HCT116 (cell line): ENCODE results near the gene OR6N2. TPM values are rescaled to one million over a fixed set of nuclear protein-coding genes. Genes with fewer than 3 reads are reported as not detected.

Source experiments
- ATAC-seq: fragments of 200-7000 bp; cut with Tn5 transposase; 2 replicates; pipeline ENCODE4 v1.9.1; 2020; ENCODE audit warnings: mild to moderate bottlenecking, moderate library complexity
- BruUV-seq: library from RNA; stranded (reverse); fragments of 400-500 nt; replicated peaks from 2 replicates; lab custom pipeline; 2021; lab: Mats Ljungman, UMichigan
- CTCF ChIA-PET: fragments of 300-600 bp; sonication (Branson Sonifier 250); formaldehyde crosslinking; loops from one replicate; lab custom pipeline; 2021; ENCODE audit warnings: antibody characterized with exemption; lab: Charles Lee
- POLR2A ChIA-PET: fragments of 300-600, 350-600 bp; sonication (Branson Sonifier 250); formaldehyde crosslinking; loops from one replicate; lab custom pipeline; 2021; ENCODE audit warnings: antibody characterized with exemption; lab: Charles Lee
- RAD21 ChIA-PET, 2 experiments: fragments of 300-600 bp; sonication (Branson Sonifier 250); formaldehyde crosslinking; loops; one replicate each; lab custom pipeline; 2023; ENCODE audit warnings: low total read pairs in 2 of 2; ENCODE audit not compliant: uncharacterized antibody in 2 of 2, unreplicated experiment in 2 of 2, low non-redundant PET in 1 of 2; lab: Charles Lee
- DNase-seq: peaks from one replicate; pipeline ENCODE4 v3.0.0-alpha.2; 2010; ENCODE audit warnings: low read depth, low spot score
- H2AFZ ChIP-seq: fragments of 200-600 bp; shearing (Covaris generic), sonication (generic); 2 replicates; pipeline ENCODE4 v1.6.1; 2017; ENCODE audit warnings: low read depth, mixed run types, mixed read lengths, antibody characterized with exemption, low read length; ENCODE audit not compliant: poor library complexity, severe bottlenecking
- H3K27ac ChIP-seq: 2 replicates; pipeline ENCODE4 v1.5.1; 2012; ENCODE audit warnings: low read depth, low read length
- H3K27me3 ChIP-seq: fragments of 200-600 bp; sonication (generic); 2 replicates; pipeline ENCODE4 v1.6.1; 2016; ENCODE audit warnings: mixed run types, low read length, mixed read lengths; ENCODE audit not compliant: insufficient read depth
- H3K36me3 ChIP-seq, 2 experiments: fragments of 200-500 bp in 1 of 2; fragments of 200-600 bp in 1 of 2; sonication (Bioruptor generic) in 1 of 2; sonication (generic) in 1 of 2; 2 replicates each; pipeline versions ENCODE4 v1.5.1 to v1.6.1; 2014 to 2016; ENCODE audit warnings: low read length in 2 of 2, inconsistent platforms in 1 of 2, mixed read lengths in 1 of 2, mixed run types in 1 of 2; ENCODE audit not compliant: insufficient read depth in 2 of 2, control insufficient read depth in 1 of 2
- H3K4me1 ChIP-seq, 2 experiments: fragments of 200-600 bp in 1 of 2; sonication (generic) in 1 of 2; 2 replicates each; pipeline versions ENCODE4 v1.5.1 to v1.6.1; 2012 to 2017; ENCODE audit warnings: low read length in 2 of 2, inconsistent platforms in 1 of 2, mild to moderate bottlenecking in 1 of 2, mixed read lengths in 1 of 2, mixed run types in 1 of 2, moderate library complexity in 1 of 2; ENCODE audit not compliant: insufficient read depth in 2 of 2, control insufficient read depth in 1 of 2
- H3K4me2 ChIP-seq: fragments of 200-600 bp; sonication (generic); 2 replicates; pipeline ENCODE4 v1.6.1; 2017; ENCODE audit warnings: mixed run types, low read length, mixed read lengths
- H3K4me3 ChIP-seq, 2 experiments: fragments of 200-600 bp in 1 of 2; sonication (generic) in 1 of 2; replicated peaks in 1 of 2; 2 replicates each; pipeline ENCODE4 v1.5.1; 2011 to 2016; ENCODE audit warnings: low read length in 2 of 2, control low read depth in 1 of 2, low read depth in 1 of 2, mild to moderate bottlenecking in 1 of 2, mixed read lengths in 1 of 2, mixed run types in 1 of 2
- H3K79me2 ChIP-seq: fragments of 200-600 bp; sonication (generic); 2 replicates; pipeline ENCODE4 v1.6.1; 2017; ENCODE audit warnings: mild to moderate bottlenecking, mixed run types, low read length, moderate library complexity, mixed read lengths; ENCODE audit not compliant: insufficient read depth
- H3K9ac ChIP-seq: fragments of 200-600 bp; sonication (generic); 2 replicates; pipeline ENCODE4 v1.6.1; 2016; ENCODE audit warnings: low read length, mixed read lengths
- H3K9me2 ChIP-seq: fragments of 200-600 bp; sonication (generic), shearing (Covaris generic); 2 replicates; pipeline ENCODE4 v1.6.1; 2017; ENCODE audit warnings: mixed run types, mild to moderate bottlenecking, moderate library complexity; ENCODE audit not compliant: insufficient read depth
- H3K9me3 ChIP-seq, 2 experiments: fragments of 200-500 bp in 1 of 2; fragments of 200-600 bp in 1 of 2; sonication (Bioruptor generic) in 1 of 2; sonication (generic) in 1 of 2; 2 replicates each; pipeline ENCODE4 v1.6.1; 2014 to 2017; ENCODE audit warnings: low read length in 2 of 2, mixed read lengths in 2 of 2, inconsistent platforms in 1 of 2, low read depth in 1 of 2, mild to moderate bottlenecking in 1 of 2, mixed run types in 1 of 2, moderate library complexity in 1 of 2; ENCODE audit not compliant: control insufficient read depth in 1 of 2, insufficient read depth in 1 of 2
- H4K20me1 ChIP-seq: fragments of 200-600 bp; sonication (generic), shearing (Covaris generic); 2 replicates; pipeline ENCODE4 v1.6.1; 2017; ENCODE audit warnings: mixed run types, mild to moderate bottlenecking, moderate library complexity; ENCODE audit not compliant: insufficient read depth
- CEBPB ChIP-seq: IDR thresholded peaks from 2 replicates; pipeline ENCODE4 v1.6.1; 2012; ENCODE audit warnings: low read depth
- EGR1 ChIP-seq: IDR thresholded peaks from 2 replicates; pipeline ENCODE4 v1.6.1; 2012; ENCODE audit warnings: low read depth
- ELF1 ChIP-seq: IDR thresholded peaks from 2 replicates; pipeline ENCODE4 v1.6.1; 2012; ENCODE audit warnings: low read depth, borderline replicate concordance
- EZH2 ChIP-seq: fragments of 200-600 bp; sonication (generic); IDR thresholded peaks from 2 replicates; pipeline ENCODE4 v1.6.1; 2017; ENCODE audit warnings: antibody characterized with exemption, mixed run types
- FOSL1 ChIP-seq: IDR thresholded peaks from 2 replicates; pipeline ENCODE4 v1.6.1; 2012; ENCODE audit warnings: low read depth
- MAX ChIP-seq: IDR thresholded peaks from 2 replicates; pipeline ENCODE4 v1.6.1; 2012
- POLR2A ChIP-seq: IDR thresholded peaks from 2 replicates; pipeline ENCODE4 v1.7.0; 2011; ENCODE audit warnings: borderline replicate concordance; ENCODE audit not compliant: insufficient read depth, insufficient read length; ENCODE audit errors: extremely low read depth
- POLR2AphosphoS5 ChIP-seq: IDR thresholded peaks from 2 replicates; pipeline ENCODE4 v1.6.1; 2011; ENCODE audit warnings: mild to moderate bottlenecking, low read depth, low read length, moderate library complexity
- RAD21 ChIP-seq: IDR thresholded peaks from 2 replicates; pipeline ENCODE4 v1.6.1; 2012; ENCODE audit warnings: low read depth, mild to moderate bottlenecking
- SIN3A ChIP-seq: IDR thresholded peaks from 2 replicates; pipeline ENCODE4 v1.6.1; 2012; ENCODE audit warnings: low read depth
- SP1 ChIP-seq: IDR thresholded peaks from 2 replicates; pipeline ENCODE4 v1.6.1; 2012; ENCODE audit warnings: low read depth
- SRF ChIP-seq: IDR thresholded peaks from 2 replicates; pipeline ENCODE4 v1.6.1; 2012; ENCODE audit warnings: low read depth
- TCF7L2 ChIP-seq: IDR thresholded peaks from 2 replicates; pipeline ENCODE4 v1.7.0; 2011; ENCODE audit warnings: borderline replicate concordance, inconsistent platforms; ENCODE audit not compliant: insufficient read depth, insufficient read length; ENCODE audit errors: extremely low read depth
- intact Hi-C: fragments of 100-400 bp; cut with micrococcal nuclease; formaldehyde crosslinking; loops from 2 replicates; pipeline ENCODE4 v1.10.0; 2022
- total RNA-seq: library from RNA; stranded (reverse); gene quantifications from one replicate; pipeline ENCODE4 v1.2.1, GENCODE V29; 2021; ENCODE audit not compliant: unreplicated experiment
- TF ChIP-seq, protein P1 (sequence below): IDR thresholded peaks from 2 replicates; pipeline ENCODE4 v1.6.1; 2012; ENCODE audit warnings: low read depth
- TF ChIP-seq, protein P2 (sequence below), 3 experiments: fragments of 200-600 bp in 1 of 3; sonication (generic) in 1 of 3; IDR thresholded peaks in 2 of 3; conservative IDR thresholded peaks in 1 of 3; 2 replicates each; pipeline ENCODE4 v1.5.1; 2012 to 2017; ENCODE audit warnings: low read depth in 2 of 3, low read length in 2 of 3, antibody characterized with exemption in 1 of 3, borderline replicate concordance in 1 of 3, control low read depth in 1 of 3, mild to moderate bottlenecking in 1 of 3, mixed read lengths in 1 of 3, mixed run types in 1 of 3, moderate library complexity in 1 of 3; ENCODE audit not compliant: insufficient read depth in 1 of 3

OR6N2 gene
- total RNA-seq, 1 experiment from 2014 or later, result not detected

DNA sequence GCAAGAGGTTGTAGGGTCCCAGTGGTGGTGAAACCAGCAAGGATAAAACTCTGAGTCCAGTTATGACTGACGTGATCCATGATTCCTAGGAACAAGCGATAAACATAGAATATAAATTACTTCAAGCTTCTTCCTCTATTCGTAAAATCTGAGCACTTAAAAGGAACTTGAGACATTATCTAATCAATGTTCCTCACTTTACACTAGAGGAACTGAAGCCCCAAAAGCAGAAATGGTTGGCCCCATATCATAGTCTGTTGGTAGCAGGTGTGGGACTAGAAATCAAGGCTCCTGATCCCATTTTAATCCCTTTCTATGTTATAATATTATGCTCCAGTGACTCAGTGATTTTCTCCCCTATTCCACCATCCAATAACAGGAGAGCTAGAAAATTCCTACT, 28.3 kb upstream of the OR6N2 start (continued):
- TF ChIP-seq, protein P1, sequence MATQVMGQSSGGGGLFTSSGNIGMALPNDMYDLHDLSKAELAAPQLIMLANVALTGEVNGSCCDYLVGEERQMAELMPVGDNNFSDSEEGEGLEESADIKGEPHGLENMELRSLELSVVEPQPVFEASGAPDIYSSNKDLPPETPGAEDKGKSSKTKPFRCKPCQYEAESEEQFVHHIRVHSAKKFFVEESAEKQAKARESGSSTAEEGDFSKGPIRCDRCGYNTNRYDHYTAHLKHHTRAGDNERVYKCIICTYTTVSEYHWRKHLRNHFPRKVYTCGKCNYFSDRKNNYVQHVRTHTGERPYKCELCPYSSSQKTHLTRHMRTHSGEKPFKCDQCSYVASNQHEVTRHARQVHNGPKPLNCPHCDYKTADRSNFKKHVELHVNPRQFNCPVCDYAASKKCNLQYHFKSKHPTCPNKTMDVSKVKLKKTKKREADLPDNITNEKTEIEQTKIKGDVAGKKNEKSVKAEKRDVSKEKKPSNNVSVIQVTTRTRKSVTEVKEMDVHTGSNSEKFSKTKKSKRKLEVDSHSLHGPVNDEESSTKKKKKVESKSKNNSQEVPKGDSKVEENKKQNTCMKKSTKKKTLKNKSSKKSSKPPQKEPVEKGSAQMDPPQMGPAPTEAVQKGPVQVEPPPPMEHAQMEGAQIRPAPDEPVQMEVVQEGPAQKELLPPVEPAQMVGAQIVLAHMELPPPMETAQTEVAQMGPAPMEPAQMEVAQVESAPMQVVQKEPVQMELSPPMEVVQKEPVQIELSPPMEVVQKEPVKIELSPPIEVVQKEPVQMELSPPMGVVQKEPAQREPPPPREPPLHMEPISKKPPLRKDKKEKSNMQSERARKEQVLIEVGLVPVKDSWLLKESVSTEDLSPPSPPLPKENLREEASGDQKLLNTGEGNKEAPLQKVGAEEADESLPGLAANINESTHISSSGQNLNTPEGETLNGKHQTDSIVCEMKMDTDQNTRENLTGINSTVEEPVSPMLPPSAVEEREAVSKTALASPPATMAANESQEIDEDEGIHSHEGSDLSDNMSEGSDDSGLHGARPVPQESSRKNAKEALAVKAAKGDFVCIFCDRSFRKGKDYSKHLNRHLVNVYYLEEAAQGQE, result no peak
- TF ChIP-seq ELF1 (no peak), MAX (no peak), SRF (no peak)

DNA sequence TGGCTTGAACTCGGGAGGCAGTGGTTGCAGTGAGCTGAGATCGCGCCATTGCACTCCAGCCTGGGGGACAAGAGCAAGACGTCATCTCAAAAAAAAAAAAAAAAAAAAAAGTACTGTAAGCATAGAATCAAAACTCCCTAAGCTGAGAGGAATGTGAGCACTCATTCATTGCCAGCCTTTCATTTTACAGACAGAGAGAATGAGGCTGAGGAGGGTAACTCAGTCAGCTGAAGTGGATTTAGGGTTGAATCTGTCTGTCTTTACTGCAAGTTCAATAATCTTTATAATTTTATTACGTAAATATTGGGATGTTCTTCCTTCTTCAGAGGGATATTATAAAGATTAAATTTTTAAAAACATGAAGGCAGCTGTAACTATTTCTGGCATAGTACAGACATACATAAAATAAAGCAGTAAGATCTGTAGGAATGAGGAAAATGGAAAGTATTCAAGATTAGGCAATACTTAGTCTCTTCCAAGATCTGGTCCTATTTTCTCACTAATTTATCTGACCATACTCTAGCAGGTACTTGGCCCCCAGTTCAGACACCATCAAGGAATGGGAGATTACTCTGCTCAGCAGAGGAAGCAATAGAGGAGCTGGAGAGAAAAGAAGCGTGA, 26.0 kb upstream of the OR6N2 start:
- ChIA-PET POLR2A (no interaction called here), CTCF (no interaction called here), RAD21 (no interaction called here)
- Histone ChIP-seq H3K79me2 (no peaks in the 10 kb centered on the region), H2AFZ (no peak overlapping the region), H3K4me2 (no peak overlapping the region), H3K4me1 (no peaks in the 10 kb centered on the region), H3K9me3 (peaks cover 0 to 3% of the 10 kb centered on the region in 2 experiments; a peak in 1 of 4 replicates), H4K20me1 (no peaks in the 10 kb centered on the region), H3K4me3 (no peak overlapping the region), H3K36me3 (no peaks in the 10 kb centered on the region), H3K27me3 (no peaks in the 10 kb centered on the region), H3K27ac (no peak overlapping the region), H3K9ac (no peak overlapping the region), H3K9me2 (no peaks in the 10 kb centered on the region)
- ATAC-seq, result no peak
- intact Hi-C loops, result no loop called here
- no peak for DNase-seq
- BruUV-seq, result no TSS peak
- TF ChIP-seq, protein P1, result no peak
- TF ChIP-seq RAD21, result no peak
- TF ChIP-seq FOSL1, result no peak
- TF ChIP-seq POLR2A, result no peak
- TF ChIP-seq, protein P2, sequence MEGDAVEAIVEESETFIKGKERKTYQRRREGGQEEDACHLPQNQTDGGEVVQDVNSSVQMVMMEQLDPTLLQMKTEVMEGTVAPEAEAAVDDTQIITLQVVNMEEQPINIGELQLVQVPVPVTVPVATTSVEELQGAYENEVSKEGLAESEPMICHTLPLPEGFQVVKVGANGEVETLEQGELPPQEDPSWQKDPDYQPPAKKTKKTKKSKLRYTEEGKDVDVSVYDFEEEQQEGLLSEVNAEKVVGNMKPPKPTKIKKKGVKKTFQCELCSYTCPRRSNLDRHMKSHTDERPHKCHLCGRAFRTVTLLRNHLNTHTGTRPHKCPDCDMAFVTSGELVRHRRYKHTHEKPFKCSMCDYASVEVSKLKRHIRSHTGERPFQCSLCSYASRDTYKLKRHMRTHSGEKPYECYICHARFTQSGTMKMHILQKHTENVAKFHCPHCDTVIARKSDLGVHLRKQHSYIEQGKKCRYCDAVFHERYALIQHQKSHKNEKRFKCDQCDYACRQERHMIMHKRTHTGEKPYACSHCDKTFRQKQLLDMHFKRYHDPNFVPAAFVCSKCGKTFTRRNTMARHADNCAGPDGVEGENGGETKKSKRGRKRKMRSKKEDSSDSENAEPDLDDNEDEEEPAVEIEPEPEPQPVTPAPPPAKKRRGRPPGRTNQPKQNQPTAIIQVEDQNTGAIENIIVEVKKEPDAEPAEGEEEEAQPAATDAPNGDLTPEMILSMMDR (IDR thresholded peaks at IDR 0.05 in 2 of 3, conservative IDR thresholded peaks at IDR 0.05 in 1 of 3; ENCODE audit: borderline replicate concordance in 1 of 3, insufficient read depth in 1 of 3, low read depth in 2 of 3, low read length in 2 of 3), result no peak
- TF ChIP-seq POLR2AphosphoS5, result no peak
- TF ChIP-seq CEBPB, result no peak
- no peak for TF ChIP-seq MAX
- TF ChIP-seq EGR1, result no peak
- no peak for TF ChIP-seq SP1
- TF ChIP-seq EZH2, result no peak
- no peak for TF ChIP-seq TCF7L2
- no peak for TF ChIP-seq SRF
- TF ChIP-seq SIN3A, result no peak
